Heart right ventricle (tissue), 16 donors: Measurements from ENCODE around the gene PRSS22. TPM values are rescaled to one million over a fixed set of nuclear protein-coding genes. Genes with fewer than 3 reads are reported as not detected.

ENCODE experiments used
- ATAC-seq, 8 donors: fragments of 200-7000 bp; cut with Tn5 transposase; one replicate each; pipeline ENCODE4 v1.9.1; 2020; ENCODE audit warnings: mild to moderate bottlenecking in 8 of 8, moderate library complexity in 8 of 8, moderate number of reproducible peaks in 1 of 8
- DNase-seq, 2 donors: peaks; one replicate each; pipeline ENCODE4 v3.0.0-alpha.2; 2020
- H3K27ac ChIP-seq, 10 donors: fragments of 200-600 bp; sonication (generic) in 2 of 10; one replicate each; pipeline versions ENCODE4 v1.5.0 to v1.8.0; 2020 to 2022; ENCODE audit warnings: mild to moderate bottlenecking in 3 of 10
- H3K27me3 ChIP-seq, 7 donors: fragments of 200-600 bp; one replicate each; pipeline ENCODE4 v1.8.0; 2021 to 2022; ENCODE audit warnings: mild to moderate bottlenecking in 2 of 7
- H3K36me3 ChIP-seq, 9 donors: fragments of 200-600 bp; sonication (generic) in 1 of 9; one replicate each; pipeline versions ENCODE4 v1.5.0 to v1.8.0; 2020 to 2022; ENCODE audit warnings: mild to moderate bottlenecking in 2 of 9
- H3K4me1 ChIP-seq, 9 donors: fragments of 200-600 bp; sonication (generic) in 1 of 9; one replicate each; pipeline versions ENCODE4 v1.5.0 to v1.8.0; 2020 to 2022; ENCODE audit warnings: mild to moderate bottlenecking in 4 of 9
- H3K4me3 ChIP-seq, 10 donors: fragments of 200-600 bp; sonication (generic) in 2 of 10; one replicate each; pipeline versions ENCODE4 v1.5.0 to v1.8.0; 2020 to 2022; ENCODE audit warnings: mild to moderate bottlenecking in 7 of 10, moderate library complexity in 2 of 10
- H3K9me3 ChIP-seq, 11 donors: fragments of 200-600 bp in 10 of 11; sonication (generic) in 2 of 11; one replicate each; pipeline versions ENCODE4 v1.5.0 to v1.8.0; 2013 to 2022; ENCODE audit warnings: mild to moderate bottlenecking in 2 of 11, control low read depth in 1 of 11, moderate library complexity in 1 of 11
- CTCF ChIP-seq, 9 donors: fragments of 200-600 bp; sonication (generic) in 2 of 9; IDR thresholded peaks; one replicate each; pipeline versions ENCODE4 v1.5.0 to v1.8.0; 2021 to 2022; ENCODE audit warnings: antibody characterized with exemption in 9 of 9, mild to moderate bottlenecking in 5 of 9, moderate library complexity in 1 of 9
- WGBS, 2 donors: extraction: QIAGEN DNeasy Blood & Tissue Kit; methylation state at CpG; one replicate each; pipeline ENCODE4 v1.1.7; 2013; ENCODE audit warnings: inconsistent platforms in 1 of 2; 5-methylcytosine and 5-hydroxymethylcytosine counted together
- intact Hi-C, 10 donors: fragments of 100-400 bp; cut with DNase I; formaldehyde crosslinking; loops; one replicate each; pipeline versions ENCODE4 v1.11.1 to v1.14.2; 2022
- polyA plus RNA-seq, 2 donors: library from polyadenylated mRNA; stranded (reverse); fragments of 200-250 nt; gene quantifications; one replicate each; pipeline ENCODE4 v1.2.3, GENCODE V29; 2013
- total RNA-seq, 10 donors: library from RNA; stranded (reverse); fragmentation: NEBNext Ultra II Directional in 3 of 10; extraction: Animal tissue kit (Norgen Biotek cat#: 25700) in 3 of 10; gene quantifications; one replicate each; pipeline versions ENCODE4 v1.2.1 to v1.2.4, GENCODE V29; 2021 to 2023
- donor health status: Arrhythmogenic right ventricular cardiomyopathy.
- donor health status: ischemic (EF 13 %, LVEDD 7.1; RV severe dilation, severe dysfunction).
- donor health status: healthy with polysubstance abuse.
- donor health status: DM: no; HTN: yes; CAD: no.
- donor health status: DM: no; HTN: no; CAD: no.
- donor health status: ischemic (EF 25% LVEDD 6.9; RV normal size, moderate dysfunction).
- donor health status: ischemic (EF 25% LVEDD 5.7; RV mildly dilated, moderate dysfunction).
- donor health status: healthy.
- donor health status: DM: yes; HTN: yes; CAD: no.
- donor health status: Ischemic cardiomyopathy.
- donor health status: ischemic (EF 35%, LVEDD 5.7; RV mildly dilated, moderate dysfunction).
- donor health status: nonischemic (EF 11% LVEDD 7.7; RV severe dilation, severe dysfunction).
- donor health status: DM: yes; HTN: yes; CAD: no.
- donor health status: PGD.
- donor health status: ischemic (EF 29% LVEDD 5.4; RV normal size, mild dysfunction).
- donor health status: nonischemic (EF 23%, LVEDD 6.1; RV moderate dilation, normal function).

The PRSS22 gene
- total and polyA plus RNA-seq, 12 donors = 0.21 TPM; not detected in 11

GRCh38 chr16:2809149-2809760, 48.7 kb downstream of the PRSS22 start:
- Histone ChIP-seq H3K27ac (no peak overlapping the region), H3K4me3 (no peak overlapping the region), H3K36me3 (no peaks in the 10 kb centered on the region), H3K4me1 (peaks cover 0 to 6% (median 0%) of the 10 kb centered on the region in 9 donors), H3K27me3 (peaks cover 0 to 47% (median 3%) of the 10 kb centered on the region in 7 donors), H3K9me3 (peaks cover 0 to 14% (median 2%) of the 10 kb centered on the region in 11 donors)
- intact Hi-C loops = no loop called here
- ATAC-seq = no peak
- no peak for TF ChIP-seq CTCF (IDR thresholded peaks at IDR 0.05)
- no peak for DNase-seq
- WGBS, 2 donors = 78% methylated on average over 3 of the region's 3 CpGs

DNA sequence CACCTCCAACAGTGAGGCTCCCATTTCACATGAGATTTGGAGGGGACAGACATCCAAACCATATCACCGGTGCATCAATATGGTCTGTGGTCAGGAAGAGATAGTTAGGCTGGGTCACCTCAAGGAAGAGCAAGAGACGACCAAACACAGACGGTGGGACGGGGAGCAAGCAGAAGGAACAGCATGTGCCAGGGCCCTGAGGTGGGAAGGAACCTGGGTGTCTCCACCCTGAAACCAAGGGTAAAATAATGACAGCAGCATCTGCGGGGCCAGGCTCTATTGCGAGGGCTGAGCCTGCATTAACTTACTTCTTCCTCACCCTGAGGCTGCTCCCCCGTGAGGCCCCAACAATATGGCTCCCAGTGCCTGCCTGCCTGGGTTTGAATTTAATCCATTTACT, 49.8 kb downstream of the PRSS22 start:
- 82% methylated on average over 7 of the region's 7 CpGs for WGBS, 2 donors
- no peak for TF ChIP-seq CTCF (IDR thresholded peaks at IDR 0.05)
- no peak overlapping the region for H3K27ac ChIP-seq
- DNase-seq = no peak
- intact Hi-C loops = no loop called here
- H3K4me3 ChIP-seq = no peak overlapping the region
- no peaks in the 10 kb centered on the region for H3K36me3 ChIP-seq
- H3K27me3 ChIP-seq = peaks cover 0 to 38% (median 0%) of the 10 kb centered on the region in 7 donors
- H3K9me3 ChIP-seq = peaks cover 0 to 25% (median 12%) of the 10 kb centered on the region in 11 donors
- peaks cover 0 to 6% (median 0%) of the 10 kb centered on the region in 9 donors for H3K4me1 ChIP-seq
- no peak for ATAC-seq

DNA sequence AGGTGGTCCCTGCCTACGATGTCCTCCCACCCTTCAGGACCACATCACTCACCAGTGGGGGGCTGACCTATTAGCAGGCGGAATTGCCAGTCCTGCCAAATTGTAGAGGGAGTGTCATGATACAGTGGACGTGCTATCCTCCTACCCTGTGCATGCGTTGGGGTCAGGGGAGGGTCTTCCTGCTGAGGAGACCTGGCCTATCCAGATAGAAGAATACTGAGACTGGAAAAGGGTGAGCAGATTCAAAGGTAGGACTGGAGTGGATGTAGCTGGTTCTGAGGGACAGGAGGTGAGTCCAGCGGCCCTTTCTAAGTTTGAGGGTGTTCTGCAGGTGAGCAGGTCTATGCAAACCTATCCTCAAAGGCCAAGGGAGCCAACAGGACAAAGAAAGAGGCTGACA, 51.7 kb downstream of the PRSS22 start:
- Histone ChIP-seq H3K9me3 (peaks cover 0 to 28% (median 13%) of the 10 kb centered on the region in 11 donors), H3K4me3 (no peak overlapping the region), H3K27me3 (peaks cover 0 to 26% (median 0%) of the 10 kb centered on the region in 7 donors), H3K4me1 (no peaks in the 10 kb centered on the region), H3K27ac (no peak overlapping the region), H3K36me3 (no peaks in the 10 kb centered on the region)
- no peak for ATAC-seq
- DNase-seq = no peak
- WGBS, 2 donors = 69 to 75% methylated on average over 5 of the region's 5 CpGs
- intact Hi-C loops = no loop called here
- TF ChIP-seq CTCF (IDR thresholded peaks at IDR 0.05) = no peak

- TF ChIP-seq CTCF (IDR thresholded peaks at IDR 0.05) = no peak
- intact Hi-C loops = no loop called here
- no peak overlapping the region for H3K4me3 ChIP-seq
- H3K9me3 ChIP-seq = peaks cover 0 to 28% (median 13%) of the 10 kb centered on the region in 11 donors
- ATAC-seq (no peak), DNase-seq (no peak)
- H3K27me3 ChIP-seq = peaks cover 0 to 23% (median 0%) of the 10 kb centered on the region in 7 donors
- no peaks in the 10 kb centered on the region for H3K4me1 ChIP-seq
- H3K27ac ChIP-seq = no peak overlapping the region
- WGBS, 2 donors = 79 to 92% methylated on average over 4 of the region's 4 CpGs
- H3K36me3 ChIP-seq = no peaks in the 10 kb centered on the region
Measured at GRCh38 chr16:2804728-2805127, 53.2 kb downstream of the PRSS22 start.
